ENCODE measurements around the gene ACACB. TPM values are rescaled to one million over a fixed set of nuclear protein-coding genes. Genes with fewer than 3 reads are reported as not detected.

Gene ACACB
- total RNA-seq, 1 experiment from 2014 or later = 21.7 TPM

GRCh38 chr12:109214131-109214530, 97.7 kb downstream of the ACACB start:
- Histone ChIP-seq H3K27ac (ENCODE audit: low read length) (no peak overlapping the region), H3F3A (ENCODE audit: low read length, unreplicated experiment) (peaks cover 6% of the 10 kb centered on the region), H3K9ac (ENCODE audit: low read length) (no peak overlapping the region), H4K20me1 (ENCODE audit: low read length) (no peaks in the 10 kb centered on the region), H3K4me2 (ENCODE audit: low read length) (no peak overlapping the region), H3K4me3 (ENCODE audit: low read length) (no peak overlapping the region), H3K9me2 (replicated peaks; ENCODE audit: low read length) (no peaks in the 10 kb centered on the region), H3K9me3 (ENCODE audit: low read length) (no peaks in the 10 kb centered on the region), H3K4me1 (ENCODE audit: insufficient read depth, low read length) (no peaks in the 10 kb centered on the region), H3K79me2 (ENCODE audit: low read length) (no peaks in the 10 kb centered on the region), H3K27me3 (ENCODE audit: low read length) (no peaks in the 10 kb centered on the region), H2AFZ (ENCODE audit: low read length) (no peak overlapping the region), H3K36me3 (ENCODE audit: low read depth, low read length) (peaks cover 3% of the 10 kb centered on the region; the same call in 1 of the 2 replicates)
- BruUV-seq (replicated peaks) = no TSS peak
- DNase-seq = no peak
- no peak for TF ChIP-seq EZH2 (IDR thresholded peaks at IDR 0.05; ENCODE audit: low read length, unreplicated experiment)
- no peak for TF ChIP-seq EZH2phosphoT487 (IDR thresholded peaks at IDR 0.05; ENCODE audit: borderline replicate concordance, low read length)
- TF ChIP-seq CTCF (conservative IDR thresholded peaks at IDR 0.05; ENCODE audit: low read depth, low read length) = no peak
- CTCF ChIA-PET = no interaction called here
- POLR2A ChIA-PET (ENCODE audit: unreplicated experiment) = no interaction called here
- intact Hi-C loops (cut with micrococcal nuclease) = no loop called here
- no peak for ATAC-seq

GRCh38 chr12:109218996-109219395, 102.6 kb downstream of the ACACB start:
- Histone ChIP-seq H3K9me3 (ENCODE audit: low read length) (no peaks in the 10 kb centered on the region), H3K9ac (ENCODE audit: low read length) (no peak overlapping the region), H3K79me2 (ENCODE audit: low read length) (no peaks in the 10 kb centered on the region), H2AFZ (ENCODE audit: low read length) (no peak overlapping the region), H3K4me1 (ENCODE audit: insufficient read depth, low read length) (no peaks in the 10 kb centered on the region), H3F3A (ENCODE audit: low read length, unreplicated experiment) (no peaks in the 10 kb centered on the region), H3K9me2 (replicated peaks; ENCODE audit: low read length) (no peaks in the 10 kb centered on the region), H3K27me3 (ENCODE audit: low read length) (no peaks in the 10 kb centered on the region), H3K4me2 (ENCODE audit: low read length) (no peak overlapping the region), H3K4me3 (ENCODE audit: low read length) (no peak overlapping the region), H4K20me1 (ENCODE audit: low read length) (no peaks in the 10 kb centered on the region), H3K27ac (ENCODE audit: low read length) (no peak overlapping the region), H3K36me3 (ENCODE audit: low read depth, low read length) (0 out of 2 replicates have a peak, but pooled peaks cover 10% of the 10 kb centered on the region)
- no peak for DNase-seq
- ChIA-PET CTCF (no interaction called here), POLR2A (ENCODE audit: unreplicated experiment) (no interaction called here)
- intact Hi-C loops (cut with micrococcal nuclease) = no loop called here
- no TSS peak for BruUV-seq (replicated peaks)
- TF ChIP-seq EZH2 (IDR thresholded peaks at IDR 0.05; ENCODE audit: low read length, unreplicated experiment) (no peak), CTCF (conservative IDR thresholded peaks at IDR 0.05; ENCODE audit: low read depth, low read length) (no peak), EZH2phosphoT487 (IDR thresholded peaks at IDR 0.05; ENCODE audit: borderline replicate concordance, low read length) (no peak)
- ATAC-seq = no peak

GRCh38 chr12:109219938-109220337, 103.6 kb downstream of the ACACB start:
- Histone ChIP-seq H3K9me2 (replicated peaks; ENCODE audit: low read length) (no peaks in the 10 kb centered on the region), H3K79me2 (ENCODE audit: low read length) (no peaks in the 10 kb centered on the region), H3K9ac (ENCODE audit: low read length) (no peak overlapping the region), H3K4me3 (ENCODE audit: low read length) (no peak overlapping the region), H3K36me3 (ENCODE audit: low read depth, low read length) (0 out of 2 replicates have a peak, but pooled peaks cover 12% of the 10 kb centered on the region), H3K4me1 (ENCODE audit: insufficient read depth, low read length) (no peaks in the 10 kb centered on the region), H3F3A (ENCODE audit: low read length, unreplicated experiment) (no peaks in the 10 kb centered on the region), H3K9me3 (ENCODE audit: low read length) (no peaks in the 10 kb centered on the region), H4K20me1 (ENCODE audit: low read length) (no peaks in the 10 kb centered on the region), H3K27ac (ENCODE audit: low read length) (no peak overlapping the region), H3K4me2 (ENCODE audit: low read length) (no peak overlapping the region), H2AFZ (ENCODE audit: low read length) (no peak overlapping the region), H3K27me3 (ENCODE audit: low read length) (no peaks in the 10 kb centered on the region)
- BruUV-seq (replicated peaks) = no TSS peak
- DNase-seq (no peak), ATAC-seq (no peak)
- CTCF ChIA-PET = no interaction called here
- no peak for TF ChIP-seq EZH2 (IDR thresholded peaks at IDR 0.05; ENCODE audit: low read length, unreplicated experiment)
- TF ChIP-seq CTCF (conservative IDR thresholded peaks at IDR 0.05; ENCODE audit: low read depth, low read length) = no peak
- TF ChIP-seq EZH2phosphoT487 (IDR thresholded peaks at IDR 0.05; ENCODE audit: borderline replicate concordance, low read length) = no peak
- POLR2A ChIA-PET (ENCODE audit: unreplicated experiment) = no interaction called here
- intact Hi-C loops (cut with micrococcal nuclease) = no loop called here
